GM18517 (cell line): ENCODE data around the gene OPTC.

Experiments used
- ATAC-seq: cut with Tn5 transposase; IDR thresholded peaks from one replicate; pipeline ENCODE4 v1.9.1; 2021; ENCODE audit warnings: mild to moderate bottlenecking, moderate library complexity; ENCODE audit not compliant: unreplicated experiment

The OPTC gene

DNA sequence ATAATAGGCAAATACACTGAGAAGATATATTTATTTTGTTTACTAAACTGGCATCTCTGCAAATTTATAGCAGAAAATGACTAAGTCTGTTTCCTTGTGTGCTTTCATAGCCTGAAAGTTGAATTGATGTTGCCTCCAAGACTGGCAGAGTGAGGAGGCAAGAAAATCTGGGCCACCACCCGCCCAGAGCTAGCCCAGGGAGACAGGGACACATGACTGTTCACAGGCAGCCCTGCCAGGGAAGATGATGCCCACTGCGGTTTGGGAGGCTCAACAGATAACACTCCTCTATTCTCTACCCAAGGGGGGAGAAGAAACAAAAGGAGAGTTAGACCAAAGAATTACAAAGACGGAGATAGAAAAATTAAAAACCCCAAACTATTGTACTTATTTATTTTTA, 37.1 kb downstream of the OPTC start:
- ATAC-seq: no peak

DNA sequence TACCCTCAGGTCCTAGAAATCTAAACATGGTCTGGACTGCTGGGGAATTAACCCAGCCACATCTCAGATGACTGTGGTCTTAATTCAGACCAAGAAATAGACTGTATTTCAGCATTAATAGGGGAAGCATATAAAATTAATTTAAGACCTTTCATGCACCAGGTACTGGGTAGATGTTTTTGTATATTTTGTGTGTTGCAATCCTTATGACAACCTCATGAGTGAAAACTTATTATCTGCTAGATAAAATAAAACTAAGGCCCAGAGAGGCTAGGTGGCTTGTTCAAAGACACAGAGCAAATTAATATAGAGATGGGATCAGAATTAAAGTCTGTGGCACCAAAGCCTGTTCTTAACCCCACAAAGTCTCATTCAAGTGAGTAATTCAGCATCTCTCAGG, 40.1 kb downstream of the OPTC start:
- ATAC-seq: no peak

DNA sequence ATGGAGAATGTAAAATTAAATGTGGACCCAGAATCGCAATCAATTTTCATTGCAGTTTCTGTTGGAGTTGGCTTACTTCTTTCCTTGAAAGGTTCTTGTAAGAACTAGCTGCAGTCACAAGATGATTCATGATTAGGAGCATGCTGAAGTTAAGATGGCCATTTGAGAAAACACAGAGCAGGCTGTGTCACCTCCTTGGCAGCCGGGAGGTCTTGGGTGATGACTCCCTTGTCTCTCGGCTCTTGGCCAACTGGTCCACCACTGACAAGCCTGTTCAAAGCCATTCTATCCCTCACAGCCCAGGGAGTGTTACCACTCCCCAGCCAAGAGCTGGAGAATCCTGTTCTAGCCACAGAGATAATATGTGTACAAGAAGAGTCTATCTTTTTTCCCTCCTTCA, 40.6 kb downstream of the OPTC start:
- no peak for ATAC-seq

DNA sequence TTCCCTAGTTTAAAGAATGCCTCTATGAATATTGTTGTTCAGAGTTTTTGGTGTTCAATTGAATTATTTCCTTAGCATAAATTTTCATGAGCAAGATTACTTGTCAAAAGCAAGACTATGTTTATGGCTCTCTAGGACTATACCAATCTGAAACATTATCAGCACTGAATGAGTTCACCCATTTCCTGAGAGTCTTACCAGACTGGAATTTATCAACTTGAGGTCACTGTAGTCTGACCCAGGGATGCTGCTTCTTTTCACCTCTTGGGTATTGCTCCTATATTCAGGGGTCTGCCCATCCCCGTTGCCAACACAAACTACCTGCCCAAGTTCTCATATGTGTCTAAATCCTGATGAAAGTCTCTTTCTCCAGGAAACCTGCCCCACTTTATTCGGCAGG, 42.6 kb downstream of the OPTC start:
- ATAC-seq: no peak

DNA sequence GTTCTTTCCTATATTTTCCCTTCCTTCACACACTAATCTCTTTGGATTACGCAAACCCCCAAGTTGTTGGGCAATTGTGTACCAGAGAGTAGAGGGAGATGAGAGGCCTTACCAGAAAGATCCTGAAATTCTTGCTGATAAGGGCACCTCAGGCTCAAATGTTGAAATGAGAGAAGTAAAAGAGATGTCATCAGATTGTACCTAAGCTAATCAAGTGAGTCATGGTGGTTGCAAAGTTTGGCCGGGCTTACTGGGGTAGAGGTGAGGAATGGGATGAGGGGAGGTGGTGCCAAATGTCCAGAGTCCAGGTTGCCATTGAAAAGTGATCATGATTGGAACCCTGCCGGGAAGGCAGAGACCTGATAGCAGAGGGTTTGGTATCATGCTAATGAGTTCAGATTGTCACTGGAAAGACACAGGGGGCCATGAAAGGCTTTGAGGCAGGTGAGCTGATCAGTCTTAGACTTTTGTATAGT, 43.1 kb downstream of the OPTC start:
- ATAC-seq: no peak

DNA sequence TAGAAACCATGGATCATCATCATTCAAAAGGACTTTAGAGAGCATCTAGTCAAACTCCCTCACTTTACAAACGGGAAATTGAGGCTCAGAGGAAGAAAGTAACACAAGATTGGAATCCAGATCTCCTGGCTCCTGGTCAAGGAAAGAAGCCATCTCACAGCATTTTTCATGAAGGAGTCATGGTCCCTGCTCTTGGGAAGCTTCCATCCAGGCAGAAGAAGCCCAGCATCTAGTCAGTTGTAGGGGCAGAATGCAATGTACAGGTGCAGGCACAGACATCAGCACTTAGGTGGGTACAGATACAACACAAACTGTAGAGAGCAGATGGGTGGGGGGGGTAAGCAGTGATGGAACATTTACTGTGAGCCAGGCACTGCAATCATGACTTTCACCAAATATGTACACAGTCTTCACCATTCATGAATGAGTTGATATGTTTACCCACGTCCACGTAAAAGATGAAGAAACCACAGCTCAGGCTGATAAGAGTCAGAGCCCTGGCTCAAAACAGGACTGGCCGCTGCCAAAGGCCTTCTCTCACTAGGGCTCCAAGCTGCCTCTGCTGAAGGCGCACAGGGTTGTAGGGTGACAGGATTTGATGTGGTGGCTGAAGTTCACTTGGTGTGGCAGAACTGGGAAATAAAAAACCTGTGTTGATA, 44.0 kb downstream of the OPTC start:
- no peak for ATAC-seq

DNA sequence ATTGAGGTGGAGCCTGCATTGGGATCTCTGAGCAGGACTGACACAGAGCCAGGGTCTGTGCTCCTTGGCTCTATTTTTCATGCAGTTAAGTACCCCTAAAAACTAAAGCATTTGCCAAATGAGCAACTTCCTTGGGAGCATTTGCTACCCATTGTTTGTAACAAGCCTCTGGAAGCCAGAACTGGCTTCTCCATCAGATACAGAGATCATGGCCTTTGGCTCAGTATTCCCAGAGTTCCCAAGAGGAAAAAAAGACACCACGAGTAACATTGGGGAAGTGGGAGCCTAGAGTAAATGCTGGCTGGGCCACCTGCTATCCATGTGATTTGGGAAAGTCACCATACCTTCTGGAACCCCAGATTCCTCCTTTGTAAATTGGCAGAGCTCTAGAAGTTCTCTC, 44.8 kb downstream of the OPTC start:
- no peak for ATAC-seq

DNA sequence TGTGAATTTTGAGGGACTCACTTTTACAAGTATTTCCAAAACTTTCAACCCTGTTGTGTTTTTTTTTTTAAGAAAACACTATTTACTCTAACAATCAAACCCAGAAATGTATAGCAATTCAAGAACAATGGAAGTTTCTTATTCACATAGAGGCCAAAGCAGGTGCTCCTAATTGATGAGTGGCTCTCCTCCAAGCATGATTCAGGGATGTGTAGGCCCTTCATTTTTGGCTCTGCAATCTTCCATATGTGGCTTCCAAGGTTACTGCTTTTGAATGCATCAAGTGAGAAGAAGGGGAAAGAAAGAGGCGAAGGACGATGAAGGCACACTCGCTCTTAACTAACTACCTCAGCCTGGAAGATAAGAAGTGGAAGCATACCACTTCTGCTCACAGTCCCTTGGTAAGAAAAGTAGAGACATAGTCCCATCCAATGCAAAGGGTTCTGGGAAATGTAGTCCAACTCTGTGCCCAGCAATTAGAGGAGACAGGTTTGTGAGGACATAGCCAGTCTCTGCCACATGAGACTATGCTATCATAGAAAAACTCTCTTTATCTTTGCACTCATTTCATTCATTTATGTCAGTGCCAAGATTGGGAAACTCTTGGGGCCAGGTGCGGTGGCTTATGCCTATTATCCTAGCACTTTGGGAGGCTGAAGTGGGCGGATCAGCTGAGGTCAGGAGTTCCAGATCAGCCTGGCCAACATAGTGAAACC, 46.0 kb downstream of the OPTC start:
- ATAC-seq: no peak

DNA sequence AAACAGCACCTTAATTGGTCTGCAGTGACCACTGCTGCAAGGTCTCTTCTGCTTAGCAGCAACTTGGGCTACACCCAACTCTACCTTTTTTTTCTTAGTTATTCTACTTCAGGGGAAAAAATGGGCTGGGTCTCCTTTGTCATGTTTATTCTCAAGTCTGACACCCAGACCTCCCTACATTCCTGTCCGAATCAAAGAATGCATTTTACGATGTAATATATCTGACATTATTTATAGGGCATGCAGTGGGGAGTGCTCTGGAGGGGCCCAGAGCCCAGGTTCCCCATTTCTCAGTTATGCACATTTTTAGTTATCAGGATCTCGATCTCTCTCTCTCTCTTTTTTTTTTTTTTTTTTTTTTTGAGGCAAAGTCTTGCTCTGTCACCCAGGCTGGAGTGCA, 50.5 kb downstream of the OPTC start:
- no peak for ATAC-seq

DNA sequence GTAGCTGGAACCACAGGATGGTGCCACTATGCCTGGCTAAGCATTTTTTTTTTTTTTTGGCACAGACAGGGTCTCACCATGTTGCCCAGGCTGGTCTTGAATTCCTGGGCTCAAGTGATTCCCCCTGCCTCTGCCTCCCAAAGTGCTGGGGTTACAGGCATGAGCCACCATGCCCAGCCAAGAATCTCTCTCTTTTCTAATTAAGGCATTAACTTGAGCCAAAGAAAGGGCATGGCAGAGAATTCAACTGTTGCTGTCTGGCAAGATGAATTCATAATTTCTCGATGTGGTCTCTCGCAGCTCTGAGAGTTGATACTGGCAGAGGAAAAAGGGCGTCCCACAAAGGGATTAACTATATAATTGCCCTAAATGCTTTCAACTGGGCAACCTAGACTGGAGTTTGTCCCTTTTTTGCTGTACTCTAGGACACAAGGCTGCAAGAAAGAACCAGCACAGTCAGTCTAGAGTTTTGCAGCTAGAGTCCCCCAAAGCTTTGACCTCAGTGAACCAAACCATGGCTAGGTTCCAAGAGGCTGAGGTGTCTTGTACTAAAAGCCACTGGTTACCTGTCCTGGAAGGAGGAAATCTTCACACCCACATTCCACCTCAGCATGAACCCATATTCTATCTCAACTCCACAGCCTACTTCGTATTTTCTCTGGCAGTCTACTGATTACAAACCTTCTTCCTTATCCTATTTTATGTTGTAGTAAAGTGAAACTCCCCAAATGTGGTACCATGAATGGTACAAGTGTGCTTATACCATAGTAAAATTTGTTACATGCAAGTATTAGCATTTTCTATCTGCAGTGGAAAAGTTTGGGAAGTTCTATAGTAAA, 51.2 kb downstream of the OPTC start:
- no peak for ATAC-seq

DNA sequence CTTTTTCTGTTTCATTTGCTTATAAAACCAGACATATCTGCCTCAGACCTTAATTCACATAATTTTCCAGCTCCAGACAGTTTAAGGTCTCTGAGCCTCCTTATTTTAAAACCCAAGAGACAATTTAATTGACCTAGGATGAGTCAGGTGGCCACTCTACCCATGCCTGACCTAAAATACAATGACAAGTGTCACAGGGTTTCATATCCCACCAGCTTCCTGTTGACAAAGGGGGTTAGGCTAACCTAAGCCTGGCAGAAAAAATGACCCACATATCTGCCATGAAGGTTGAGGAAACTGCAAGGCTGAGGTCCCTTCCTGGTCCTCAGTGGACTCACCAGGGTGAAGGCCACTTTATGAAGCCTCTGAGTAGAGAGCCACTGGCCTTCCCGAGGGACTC, 52.3 kb downstream of the OPTC start:
- no peak for ATAC-seq

DNA sequence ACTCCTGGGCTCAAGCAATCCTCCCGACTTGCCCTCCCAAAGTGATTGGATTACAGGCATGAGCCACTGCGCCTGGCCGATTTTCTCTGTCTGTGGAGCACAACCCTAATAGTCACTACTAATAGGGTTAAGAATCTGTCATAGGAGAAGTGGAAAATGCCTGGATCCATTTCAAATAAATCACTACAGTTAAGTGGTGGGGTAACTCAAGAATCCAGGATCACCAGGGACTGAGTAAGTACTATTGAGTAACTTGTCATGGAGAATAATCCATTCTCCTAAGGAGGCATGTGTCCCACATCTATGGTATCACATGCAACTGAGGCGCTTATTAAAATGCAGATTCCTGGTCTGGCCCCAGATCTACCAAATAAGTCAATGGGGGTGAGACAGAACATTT, 53.2 kb downstream of the OPTC start:
- no peak for ATAC-seq

DNA sequence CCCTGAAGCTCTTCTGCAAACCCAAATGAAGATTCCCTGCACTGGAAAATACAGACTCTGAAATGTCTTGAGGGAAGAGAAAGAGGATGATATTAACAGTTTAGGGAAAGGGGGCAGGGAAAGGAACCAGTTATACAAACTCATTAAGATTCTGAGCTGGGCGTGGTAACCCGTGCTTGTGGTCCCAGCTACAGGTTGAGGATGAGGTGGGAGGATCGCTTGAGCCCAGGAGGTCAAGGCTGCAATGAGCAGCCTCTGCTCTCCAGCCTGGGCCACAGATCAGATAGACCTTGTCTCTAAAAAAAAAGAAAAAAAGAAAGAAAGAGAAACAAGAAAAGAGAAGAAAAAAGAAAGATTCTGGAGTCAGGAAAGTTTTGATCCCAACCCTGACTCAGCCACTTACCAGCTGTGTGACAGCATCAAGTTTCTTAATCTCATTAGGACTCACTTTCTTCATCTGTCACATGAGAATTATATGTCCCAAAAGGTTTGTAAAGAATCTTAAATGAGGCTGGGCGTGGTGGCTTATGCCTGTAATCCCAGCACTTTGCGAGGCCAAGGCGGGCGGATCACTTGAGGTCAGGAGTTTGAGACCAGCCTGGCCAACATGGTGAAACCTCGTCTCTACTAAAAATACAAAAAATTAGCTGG, 53.9 kb downstream of the OPTC start:
- no peak for ATAC-seq

DNA sequence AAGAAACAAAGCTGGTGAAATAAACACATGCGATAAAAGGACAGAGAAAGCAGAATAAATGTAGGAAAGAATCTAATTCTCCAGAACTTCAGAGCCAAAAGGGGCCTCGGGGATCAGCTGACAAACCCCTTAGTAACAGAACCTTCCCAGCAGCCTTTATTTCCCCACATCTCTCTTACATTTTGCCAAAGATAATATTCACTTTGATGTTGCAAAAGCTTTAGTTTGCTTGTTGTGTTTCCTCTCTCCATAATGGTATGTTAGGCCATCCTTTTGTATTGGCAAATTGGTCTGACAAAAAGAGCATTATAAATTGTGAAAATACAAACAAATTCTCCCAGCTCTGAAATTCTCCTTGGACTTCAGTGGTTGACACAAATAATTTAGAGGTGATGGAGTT, 54.9 kb downstream of the OPTC start:
- no peak for ATAC-seq

DNA sequence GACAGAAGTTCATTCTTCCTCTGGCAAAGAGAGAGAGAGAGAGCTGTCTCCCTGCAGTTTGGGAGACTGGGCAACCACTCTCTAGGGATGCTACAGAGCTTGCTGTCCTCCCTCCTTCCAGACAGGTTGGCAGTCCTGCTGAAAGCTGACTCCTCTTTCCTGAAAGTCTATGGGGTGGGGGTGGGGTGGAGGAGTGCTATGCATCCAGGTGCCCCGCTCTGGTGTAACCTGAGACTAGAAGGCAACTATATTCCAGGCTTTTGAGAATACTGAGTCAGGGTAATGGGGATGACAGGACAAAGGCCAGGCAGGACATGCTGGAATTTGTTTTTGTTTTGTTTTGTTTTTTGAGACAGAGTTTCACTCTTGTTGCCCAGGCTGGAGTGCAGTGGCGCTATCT, 55.4 kb downstream of the OPTC start:
- no peak for ATAC-seq

DNA sequence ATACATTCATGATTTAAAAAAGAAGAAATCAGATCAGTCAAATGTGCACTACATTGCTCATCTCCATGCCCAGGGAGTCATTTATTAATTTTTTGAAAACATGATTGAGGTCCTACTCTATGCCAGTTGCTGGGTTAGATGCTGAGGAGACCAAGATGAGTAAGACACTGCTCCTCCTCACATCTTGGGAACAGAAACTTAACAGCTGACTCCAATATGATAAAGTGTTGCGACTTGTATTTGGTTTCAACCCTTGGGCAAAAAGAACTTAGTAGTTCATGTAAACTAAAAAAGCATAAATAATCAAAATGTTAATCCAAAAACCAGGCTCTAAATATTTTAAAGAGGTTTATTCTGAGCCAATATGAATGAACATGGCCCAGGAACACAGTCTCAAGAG, 56.9 kb downstream of the OPTC start:
- ATAC-seq: no peak

DNA sequence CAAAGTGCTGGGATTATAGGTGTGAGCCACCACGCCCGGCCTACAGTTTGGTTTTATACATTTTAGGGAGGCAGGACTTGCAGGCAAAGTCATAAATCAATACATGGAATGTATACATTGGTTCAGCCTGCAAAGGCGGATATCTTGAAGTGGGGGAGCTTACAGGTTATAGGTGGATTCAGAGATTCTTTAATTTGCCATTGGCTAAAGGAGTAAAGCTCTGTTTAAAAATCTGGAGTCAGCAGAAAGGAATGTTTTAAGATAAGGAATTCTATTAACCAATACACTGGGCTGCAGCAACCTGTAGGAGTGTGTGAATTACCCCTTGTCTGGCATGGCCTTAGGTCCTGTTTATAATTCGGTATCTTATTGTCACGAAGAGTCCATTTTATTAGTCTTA, 57.6 kb downstream of the OPTC start:
- ATAC-seq: no peak

DNA sequence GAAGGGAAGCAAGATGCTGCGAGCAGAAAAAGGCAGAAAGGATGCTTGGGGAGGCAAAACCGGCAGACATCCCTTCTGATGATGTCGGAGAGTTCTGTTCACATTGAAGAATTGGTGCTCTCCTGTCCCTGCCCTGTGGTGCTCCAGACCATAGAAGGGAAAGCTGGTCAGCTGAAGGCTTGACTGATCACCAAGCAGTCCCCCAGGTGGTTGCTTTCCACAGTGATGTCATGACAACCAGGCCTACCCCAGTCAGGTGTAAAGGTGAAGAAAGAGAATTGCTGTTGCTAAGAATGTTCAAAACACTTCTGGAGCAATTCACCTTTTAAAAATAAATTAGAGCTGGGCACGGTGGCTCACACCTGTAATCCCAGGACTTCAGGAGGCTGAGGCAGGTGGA, 59.5 kb downstream of the OPTC start:
- no peak for ATAC-seq

DNA sequence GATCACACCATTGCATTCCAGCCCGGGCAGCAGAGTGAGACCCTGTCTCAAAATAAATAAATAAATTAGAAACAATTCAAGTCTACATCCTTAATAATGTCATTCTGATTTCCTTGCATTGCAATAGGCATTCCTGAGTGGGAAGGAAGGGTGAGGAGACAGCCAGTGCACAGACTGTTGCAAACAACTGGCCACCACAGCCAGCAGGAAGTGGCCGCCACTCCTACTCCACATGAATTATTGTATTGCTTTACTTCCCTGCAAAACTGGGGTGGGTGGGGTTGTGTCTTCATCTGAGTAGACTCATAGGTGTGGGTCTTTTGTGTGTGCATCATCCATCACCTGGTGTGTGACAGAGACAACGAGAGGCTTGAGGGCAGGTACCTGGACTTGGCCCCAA, 60.1 kb downstream of the OPTC start:
- ATAC-seq: no peak

DNA sequence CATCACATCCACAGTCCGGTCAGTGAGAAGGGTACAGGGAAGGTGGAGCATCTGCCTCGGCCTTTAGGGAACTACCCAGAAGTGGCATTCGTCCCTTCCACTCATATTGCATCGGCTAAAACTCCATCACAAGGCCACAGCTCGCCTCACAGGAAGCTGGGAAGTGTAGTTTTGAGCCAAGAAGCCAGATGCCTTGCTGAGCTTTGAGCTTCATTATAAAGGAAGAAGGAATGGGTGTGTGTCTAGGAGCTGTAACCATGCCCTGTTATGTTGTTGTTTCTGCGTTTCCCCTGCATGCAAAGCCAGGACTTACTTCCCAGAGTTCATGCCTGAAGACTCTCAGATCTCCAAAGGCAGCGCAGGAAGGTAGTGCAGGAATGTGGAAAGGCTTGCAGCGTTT, 61.1 kb downstream of the OPTC start:
- no peak for ATAC-seq

DNA sequence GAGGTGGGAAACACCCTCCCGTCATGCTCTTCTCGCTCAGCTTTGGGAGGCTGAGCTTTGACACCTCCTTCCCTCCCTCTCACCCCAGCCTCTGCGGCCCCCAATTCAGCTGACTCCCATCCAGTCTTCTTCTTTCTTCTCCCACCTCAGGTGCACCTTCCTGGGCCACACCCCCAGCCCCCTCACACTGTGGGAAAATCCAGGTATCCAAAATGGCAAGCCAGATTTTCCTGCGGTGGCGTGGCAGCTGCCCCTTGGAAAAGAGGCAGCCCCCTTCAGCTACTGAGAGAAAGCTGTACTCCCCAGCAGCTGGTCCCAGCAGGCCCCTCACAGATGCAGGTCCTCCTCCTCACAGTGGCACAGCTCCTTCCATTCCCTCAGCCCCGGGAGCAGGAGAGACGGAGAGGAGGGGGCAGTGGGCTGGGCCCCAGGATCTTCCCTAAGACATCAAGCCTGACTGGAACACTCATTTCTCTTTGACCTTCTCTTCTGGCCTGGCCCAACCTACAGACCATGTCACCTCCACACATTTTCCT, 61.6 kb downstream of the OPTC start:
- no peak for ATAC-seq
